HG02938 (cell line): Measurements from ENCODE around the gene PLSCR5.

Experiments used
- ATAC-seq: cut with Tn5 transposase; IDR thresholded peaks from one replicate; pipeline ENCODE4 v1.9.1; 2021; ENCODE audit warnings: mild to moderate bottlenecking, moderate library complexity; ENCODE audit not compliant: unreplicated experiment

Gene PLSCR5

DNA sequence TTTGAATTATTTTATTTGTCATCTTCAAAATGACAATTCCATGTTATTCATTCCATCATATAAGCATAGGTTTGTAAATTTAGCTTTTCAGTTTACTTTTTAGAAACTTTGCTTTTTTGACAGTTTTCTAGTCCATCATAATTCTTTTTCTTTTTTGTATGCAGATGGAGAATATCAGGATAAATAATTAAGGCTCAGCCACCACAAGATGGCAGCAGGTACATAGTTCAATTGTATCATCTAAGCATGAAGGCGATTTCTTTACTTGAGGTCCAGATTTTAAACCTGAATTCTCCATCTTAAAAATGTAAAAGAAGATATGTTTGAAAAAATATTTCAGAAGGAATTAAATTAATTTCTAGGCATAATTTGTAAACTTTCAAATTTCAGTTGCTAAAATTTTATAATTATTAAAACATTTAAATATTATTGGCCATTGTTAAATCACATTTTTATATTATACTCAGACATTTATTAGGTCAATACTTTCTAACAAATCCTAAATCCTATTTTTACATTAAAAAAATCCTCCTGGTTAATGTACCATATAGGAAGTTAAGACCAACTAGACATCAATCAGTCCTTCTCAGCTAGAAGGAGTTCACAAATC is 15.1 kb downstream of the PLSCR5 start:
- ATAC-seq: no peak

DNA sequence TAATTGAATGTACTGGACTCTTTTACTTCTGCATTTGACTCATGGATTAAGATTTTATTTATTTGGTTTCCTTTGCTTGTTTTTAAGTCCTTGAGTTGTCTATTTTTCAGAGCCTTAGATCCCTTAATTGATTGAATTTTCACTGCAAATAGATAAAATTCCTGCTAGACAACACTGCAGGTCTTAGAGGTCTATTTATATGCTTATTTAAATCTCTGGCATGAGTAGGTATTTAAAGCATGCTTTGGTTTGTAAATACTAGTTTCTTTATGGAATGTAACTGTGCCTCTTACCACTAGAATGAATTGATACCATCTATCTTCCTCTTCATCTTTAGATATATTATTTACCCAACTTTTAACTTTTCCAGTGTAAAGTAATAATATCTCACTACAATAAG is 20.0 kb downstream of the PLSCR5 start:
- no peak for ATAC-seq

DNA sequence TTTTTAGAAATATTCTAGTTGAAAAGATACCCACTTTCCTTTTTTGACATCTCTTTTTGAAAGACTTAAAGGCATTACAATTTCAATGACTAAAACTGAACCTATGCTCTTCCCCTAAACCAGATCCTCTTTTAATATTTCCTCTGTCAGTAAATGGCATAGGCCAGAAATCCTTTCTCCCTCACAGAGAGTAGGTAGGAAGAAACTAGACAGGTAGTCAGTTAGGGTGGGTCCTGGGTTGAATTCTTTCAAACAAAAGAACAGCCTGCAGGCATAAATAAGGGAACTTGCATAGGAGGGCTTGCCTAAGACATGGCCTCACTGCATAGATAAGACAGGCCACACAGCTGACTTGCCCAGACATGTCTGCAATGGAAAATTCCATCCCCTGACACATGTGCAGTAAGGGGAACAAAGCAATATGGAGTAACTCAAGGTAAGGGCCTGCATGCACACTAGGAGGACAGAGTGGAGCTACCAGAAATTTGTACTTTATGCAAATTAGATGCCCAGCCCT is 23.1 kb downstream of the PLSCR5 start:
- no peak for ATAC-seq

DNA sequence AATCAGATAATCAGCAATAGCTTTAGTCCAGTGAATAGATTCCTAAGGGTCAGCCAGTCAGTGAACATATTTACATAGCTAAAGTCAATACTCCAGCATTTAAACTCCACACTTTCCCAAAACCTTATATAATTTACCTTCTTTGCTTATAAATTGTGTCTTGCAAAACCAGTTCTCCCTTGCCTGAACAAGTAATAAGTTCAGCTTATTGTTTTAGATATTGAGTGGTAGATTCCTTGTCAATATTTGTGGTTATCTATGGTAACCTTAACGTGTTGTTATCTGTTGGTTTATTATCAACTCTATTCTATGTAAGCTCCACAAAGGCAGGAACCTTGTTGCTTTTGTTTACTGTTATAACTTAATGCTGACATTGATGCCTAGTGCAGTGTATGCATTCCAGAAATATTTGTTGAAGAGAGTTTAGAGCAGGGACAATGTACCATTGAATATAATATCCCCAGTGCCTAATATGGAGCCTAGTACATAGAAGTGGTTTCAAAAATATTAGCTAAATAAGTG is 24.0 kb downstream of the PLSCR5 start:
- no peak for ATAC-seq

DNA sequence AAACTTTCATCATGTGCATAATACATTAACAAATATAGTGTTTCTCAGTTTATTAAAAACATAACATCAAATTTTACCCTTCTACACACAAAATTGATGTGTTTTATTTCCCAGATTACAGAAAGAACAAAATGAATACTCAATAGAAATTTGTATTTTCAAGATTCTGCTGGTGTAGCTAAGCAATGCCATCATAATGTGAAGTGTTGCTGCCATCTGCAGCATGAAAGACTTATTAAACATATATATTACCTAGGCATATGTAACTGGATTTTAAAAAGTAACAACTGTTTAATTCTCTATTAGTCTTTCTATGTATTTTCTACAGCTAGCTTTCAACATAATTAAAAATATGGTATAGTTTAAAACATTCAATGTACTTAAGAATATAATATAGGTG is 27.5 kb downstream of the PLSCR5 start:
- peak; percentile 76 for ATAC-seq

DNA sequence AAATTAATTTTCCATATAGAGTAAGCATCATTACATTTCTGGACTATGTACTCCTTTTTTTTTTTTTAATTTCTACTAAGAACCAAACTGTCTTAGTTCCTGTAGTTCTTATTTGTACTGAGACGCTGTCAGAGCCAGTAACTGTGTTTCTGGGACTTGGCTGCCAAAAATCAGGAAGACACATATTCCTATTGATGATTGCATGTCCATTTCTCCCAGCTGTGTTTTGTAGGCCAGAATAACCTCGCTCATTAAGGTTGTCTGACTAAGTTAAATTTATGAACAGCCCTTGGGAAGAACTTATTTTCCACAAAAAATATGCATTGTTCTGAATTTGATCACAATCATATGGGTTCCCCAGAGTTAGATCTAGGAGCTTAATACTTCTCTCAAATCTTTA is 29.5 kb downstream of the PLSCR5 start:
- ATAC-seq: no peak

DNA sequence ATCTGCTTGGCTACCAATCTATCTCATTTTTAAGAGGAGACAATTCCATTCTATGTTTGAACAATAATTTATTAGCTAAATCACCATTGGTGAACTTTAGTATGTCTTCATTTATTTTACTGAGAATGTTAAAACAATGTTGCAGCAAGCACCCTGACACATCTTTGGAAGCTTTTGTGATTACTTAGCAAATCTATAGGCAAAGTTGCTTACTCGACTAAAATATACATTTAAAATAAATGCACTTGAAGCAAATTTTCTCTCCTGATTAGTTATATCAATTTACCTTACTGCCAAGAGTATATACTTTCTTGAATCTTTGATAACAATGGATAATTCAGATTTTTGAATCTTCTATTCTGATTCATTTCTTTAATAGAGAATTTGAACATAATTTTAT is 31.0 kb downstream of the PLSCR5 start:
- no peak for ATAC-seq

DNA sequence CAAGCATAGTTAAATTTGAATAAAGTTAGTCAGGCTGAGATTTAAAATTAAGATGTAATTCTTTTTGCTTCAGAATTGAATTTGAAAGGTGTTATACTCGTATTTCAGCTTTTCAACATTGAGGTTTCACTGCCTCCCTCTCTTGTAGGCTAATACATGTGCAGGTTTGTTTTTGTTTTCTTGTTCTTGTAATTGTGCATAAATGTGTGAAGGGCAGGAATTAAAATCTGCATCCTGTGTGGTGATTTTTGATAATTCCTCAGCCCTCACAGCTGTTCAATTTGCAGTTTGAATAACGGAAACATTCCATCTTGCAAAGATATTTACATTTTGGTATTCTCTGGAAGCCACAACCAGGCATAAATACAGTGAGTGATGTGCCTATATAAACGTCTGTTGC is 35.8 kb downstream of the PLSCR5 start:
- no peak for ATAC-seq

DNA sequence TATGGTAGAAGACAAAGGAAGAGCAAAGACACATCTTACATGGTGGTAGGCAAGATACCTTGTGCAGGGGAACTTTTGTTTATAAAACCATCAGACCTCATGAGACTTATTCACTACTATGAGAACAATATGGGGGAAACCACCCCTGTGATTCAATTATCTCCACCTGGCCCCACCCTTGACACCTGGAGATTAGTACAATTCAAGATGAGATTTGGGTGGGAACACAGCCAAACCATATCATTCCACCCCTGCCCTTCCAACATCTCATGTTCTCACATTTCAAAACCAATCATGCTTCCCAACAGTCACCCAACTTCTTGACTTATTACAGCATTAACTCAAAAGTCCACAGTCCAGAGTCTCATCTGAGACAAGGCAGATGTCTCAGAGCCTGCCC is 39.0 kb downstream of the PLSCR5 start:
- ATAC-seq: no peak

DNA sequence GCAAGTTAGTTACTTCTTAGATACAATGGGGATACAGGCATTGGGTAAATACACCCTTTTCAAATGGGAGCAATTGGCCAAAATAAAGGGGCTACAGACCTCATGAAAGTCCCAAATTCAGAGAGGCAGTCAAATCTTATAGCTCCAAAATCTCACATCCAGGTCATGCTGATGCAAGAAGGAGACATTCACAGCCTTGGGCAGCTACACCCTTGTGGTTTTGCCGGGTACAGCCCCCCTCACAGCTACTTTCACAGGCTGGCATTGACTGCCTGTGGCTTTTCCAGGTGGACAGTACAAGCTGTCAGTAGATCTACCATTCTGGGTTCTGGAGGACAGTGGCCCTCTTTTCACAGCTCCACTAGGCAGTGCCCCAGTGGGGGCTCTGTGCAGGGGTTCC is 43.3 kb downstream of the PLSCR5 start:
- ATAC-seq: no peak

DNA sequence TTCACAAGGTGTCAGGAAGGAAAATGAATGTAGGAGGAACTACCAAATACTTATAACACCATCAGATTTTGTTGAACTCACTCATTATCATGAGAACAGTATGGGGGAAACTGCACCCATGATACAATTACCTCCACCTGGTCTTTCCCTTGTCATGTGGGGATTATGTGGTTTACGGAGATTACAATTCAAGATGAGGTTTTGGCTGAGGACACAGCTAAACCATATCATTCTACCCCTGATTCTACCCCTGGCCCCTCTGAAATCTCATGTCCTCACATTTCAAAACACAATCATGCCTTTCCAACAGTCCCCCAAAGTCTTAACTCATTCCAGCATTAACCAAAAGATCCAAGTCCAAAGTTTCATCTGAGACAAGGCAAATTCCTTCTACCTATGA is 43.7 kb downstream of the PLSCR5 start:
- no peak for ATAC-seq

DNA sequence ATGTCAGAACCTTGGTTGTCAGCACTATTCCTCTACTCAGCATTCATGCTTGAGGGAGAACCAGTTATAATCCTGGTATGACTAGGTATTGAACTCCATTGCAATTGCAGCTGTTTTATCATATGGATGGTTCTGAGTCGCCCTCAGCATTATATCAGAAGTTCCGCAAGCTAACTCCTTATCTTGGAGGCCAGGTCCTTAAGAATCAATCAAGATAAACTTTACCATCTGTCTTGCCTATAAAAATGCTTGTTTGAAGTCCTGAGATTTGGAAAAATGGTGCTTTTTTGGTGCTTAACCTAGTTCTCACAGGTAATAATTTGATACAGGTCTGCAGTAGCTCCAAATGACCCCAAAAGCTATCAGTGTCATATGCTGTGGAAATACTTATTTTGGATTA is 44.5 kb downstream of the PLSCR5 start:
- ATAC-seq: no peak

DNA sequence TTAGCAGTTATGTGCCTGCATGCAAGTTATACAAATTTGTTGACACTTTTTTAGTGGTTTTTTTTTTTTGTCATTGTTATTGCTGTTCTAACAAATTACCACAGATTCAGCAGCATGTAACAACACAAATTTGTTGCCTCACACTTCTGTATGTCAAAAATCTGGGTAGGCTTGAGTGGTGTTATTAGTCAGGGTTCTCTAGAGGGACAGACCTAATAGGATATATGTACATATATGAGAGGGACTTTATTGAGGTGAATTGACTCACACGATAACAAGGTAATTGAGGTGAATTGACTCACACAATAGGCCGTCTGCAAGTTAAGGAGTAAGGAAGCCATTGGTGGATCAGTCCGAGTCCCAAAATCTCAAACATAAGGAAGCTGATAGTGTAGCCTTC is 45.8 kb downstream of the PLSCR5 start:
- no peak for ATAC-seq

DNA sequence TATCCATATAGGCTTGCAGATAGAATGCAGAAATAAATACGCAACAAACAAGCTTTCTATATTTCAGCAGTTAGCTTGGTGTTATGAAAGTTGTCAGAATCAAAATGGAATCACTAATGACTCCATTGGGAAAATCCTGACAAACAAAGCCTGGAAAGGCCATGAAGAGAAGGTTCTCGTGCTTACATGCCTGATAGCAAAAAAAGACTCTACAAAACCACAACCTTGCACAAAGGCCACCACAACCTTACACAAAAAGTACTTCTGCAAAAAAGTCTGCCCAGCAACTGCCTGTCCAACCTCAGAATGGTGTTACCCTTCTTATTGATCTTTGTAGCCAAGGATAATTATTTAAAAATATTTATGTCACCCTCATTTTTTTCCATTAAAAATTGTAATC is 46.4 kb downstream of the PLSCR5 start:
- no peak for ATAC-seq

DNA sequence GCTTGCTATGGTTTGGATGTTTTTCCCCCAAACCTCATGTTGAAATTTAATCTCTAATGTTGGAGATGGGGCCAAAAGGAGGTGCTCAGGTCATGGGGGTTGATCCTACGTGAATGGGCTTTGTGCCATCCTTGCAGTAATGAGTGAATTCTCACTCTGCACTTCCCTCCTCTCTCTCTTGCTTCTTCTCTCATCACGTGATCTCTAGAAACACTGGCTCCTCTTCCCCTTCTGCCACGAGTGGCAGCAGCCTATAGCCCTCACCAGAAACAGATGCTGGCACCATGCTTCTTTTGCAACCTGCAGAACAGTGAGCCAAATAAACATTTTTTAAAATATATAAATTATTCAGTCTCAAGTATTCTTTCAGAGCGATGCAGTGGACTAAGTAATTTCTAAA is 47.4 kb downstream of the PLSCR5 start:
- ATAC-seq: no peak

DNA sequence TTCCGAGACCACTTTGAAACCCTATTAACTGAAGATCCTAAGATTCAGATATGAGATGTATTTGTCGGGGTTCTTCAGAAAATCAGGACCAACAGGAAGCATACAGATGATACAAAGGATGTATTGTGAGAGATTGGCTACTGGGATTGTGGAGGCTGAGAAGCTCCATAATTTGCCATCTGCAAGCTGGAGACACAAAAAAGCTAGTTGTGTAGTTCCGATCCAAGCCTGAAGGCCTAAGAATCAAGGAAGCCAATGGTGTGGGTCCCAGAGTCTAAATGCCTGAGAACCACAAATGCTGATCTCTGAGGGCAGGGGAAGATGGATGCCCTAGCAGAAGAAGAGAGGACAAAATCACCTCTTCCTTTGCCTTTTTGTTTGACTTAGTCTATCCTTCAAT is 49.8 kb downstream of the PLSCR5 start:
- no peak for ATAC-seq

DNA sequence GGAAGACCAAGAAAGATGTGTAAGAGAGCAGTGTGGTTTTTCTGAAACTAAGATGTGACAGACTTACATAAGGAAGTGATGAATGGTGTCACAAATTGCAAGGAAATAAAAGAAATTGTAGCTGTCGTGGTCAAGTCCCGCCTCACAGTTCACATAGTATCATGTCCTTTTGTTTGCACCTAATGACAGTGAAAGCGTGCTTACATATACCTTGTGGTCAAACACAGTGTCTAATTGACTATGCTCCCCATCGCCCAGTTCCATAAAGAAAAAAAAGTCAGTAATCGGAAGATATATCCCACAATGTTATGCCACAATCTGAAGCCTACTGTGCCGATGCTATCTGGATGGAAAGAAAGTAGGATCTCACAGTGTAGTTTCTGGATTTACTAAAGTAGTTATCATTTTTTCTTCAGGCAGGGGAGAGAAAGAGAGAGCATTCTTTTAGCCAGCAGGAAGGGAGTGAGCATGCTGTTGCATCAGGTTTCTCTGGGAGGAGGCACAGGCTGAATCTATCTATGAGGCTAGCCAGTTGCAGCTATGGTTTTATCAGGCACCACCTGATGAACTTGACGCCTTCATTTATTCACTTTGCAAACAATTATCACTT is 50.9 kb downstream of the PLSCR5 start:
- no peak for ATAC-seq

DNA sequence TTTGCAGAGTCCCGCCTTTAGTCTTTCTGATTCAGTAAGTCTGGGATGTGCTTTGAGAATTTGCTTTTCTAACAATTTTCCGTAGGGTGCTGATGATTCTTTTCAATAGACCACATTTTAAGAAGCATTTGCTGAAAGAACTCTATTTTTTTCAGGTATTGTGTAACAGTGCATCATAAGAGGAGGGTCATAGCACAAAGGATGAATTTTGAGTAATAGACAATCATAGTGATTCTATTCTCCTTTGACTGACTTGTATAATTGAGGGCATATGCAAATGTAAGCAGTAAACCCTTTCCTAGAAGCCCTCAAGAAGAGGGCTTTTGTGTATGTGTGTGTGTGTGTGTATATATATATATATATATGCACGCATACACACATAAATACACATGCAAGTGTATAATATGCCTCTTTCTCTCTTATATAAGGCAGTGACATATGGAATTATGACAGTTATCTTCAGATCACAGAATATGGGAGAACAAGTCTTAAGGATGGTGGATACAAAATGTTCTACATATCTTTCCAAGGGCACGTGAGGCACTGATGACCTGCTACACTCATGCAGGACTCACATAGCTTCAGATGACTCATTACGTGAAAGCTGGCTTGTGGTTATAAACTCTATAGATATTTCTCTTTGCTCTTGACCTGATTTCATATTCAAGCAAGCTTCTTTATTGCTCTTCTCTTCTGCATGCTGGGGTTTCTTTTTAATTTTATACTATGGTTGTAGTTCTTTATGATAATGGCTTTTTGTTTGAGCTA is 54.2 kb downstream of the PLSCR5 start:
- peak; percentile 91 for ATAC-seq

DNA sequence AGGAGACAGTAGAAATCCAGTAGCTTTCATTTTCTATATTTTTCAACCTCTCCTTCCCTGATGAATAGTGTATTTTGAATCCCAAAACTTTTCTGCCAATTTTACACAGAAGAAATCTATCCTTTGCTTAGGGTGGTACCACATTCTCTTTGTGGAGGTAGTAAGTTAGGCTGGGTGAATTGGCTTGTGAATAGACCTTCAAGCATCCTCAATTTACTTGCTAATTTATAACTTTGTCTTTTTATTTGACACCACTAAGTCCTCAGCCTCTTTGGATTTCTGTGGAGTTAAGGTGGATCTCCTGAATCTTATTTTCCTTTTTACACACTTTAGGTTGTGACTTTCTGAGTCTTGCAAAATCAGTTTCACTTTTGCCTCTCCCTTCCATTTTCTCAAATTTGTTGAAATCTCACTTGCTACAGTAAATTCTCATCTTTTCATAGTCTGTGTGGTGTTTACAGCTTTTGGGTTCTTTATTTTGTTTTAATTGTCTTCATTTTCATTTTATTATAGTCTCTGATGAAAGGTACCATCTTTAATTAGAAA is 55.0 kb downstream of the PLSCR5 start:
- ATAC-seq: no peak

DNA sequence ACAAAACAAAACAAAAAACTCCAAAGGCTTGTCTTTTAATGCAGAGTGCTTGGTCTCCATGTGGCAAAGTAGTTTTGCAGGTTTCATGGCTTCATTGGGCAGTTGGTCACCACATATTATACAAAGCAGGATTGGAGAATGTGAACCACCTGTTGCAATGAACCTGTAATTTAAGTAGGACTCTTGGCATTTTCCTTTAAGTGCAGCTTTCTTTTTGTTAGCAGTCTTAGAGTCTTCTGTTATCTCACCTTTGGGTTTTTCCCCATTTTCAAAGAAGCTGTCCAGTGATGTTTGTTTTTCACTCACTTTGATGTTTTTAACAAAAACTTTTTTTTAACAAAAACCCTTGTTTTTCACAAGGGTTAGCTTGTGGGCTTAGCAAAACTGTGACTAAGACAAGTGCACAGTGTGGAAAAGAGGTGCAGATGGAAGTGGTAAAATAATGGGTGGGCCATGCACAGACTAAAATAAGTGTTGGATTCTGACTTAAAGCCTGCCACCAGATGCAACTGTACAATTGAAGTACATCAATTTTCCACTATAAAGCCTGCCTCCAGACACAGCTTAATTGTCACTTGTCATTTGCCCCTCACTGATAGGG is 57.8 kb downstream of the PLSCR5 start:
- no peak for ATAC-seq

DNA sequence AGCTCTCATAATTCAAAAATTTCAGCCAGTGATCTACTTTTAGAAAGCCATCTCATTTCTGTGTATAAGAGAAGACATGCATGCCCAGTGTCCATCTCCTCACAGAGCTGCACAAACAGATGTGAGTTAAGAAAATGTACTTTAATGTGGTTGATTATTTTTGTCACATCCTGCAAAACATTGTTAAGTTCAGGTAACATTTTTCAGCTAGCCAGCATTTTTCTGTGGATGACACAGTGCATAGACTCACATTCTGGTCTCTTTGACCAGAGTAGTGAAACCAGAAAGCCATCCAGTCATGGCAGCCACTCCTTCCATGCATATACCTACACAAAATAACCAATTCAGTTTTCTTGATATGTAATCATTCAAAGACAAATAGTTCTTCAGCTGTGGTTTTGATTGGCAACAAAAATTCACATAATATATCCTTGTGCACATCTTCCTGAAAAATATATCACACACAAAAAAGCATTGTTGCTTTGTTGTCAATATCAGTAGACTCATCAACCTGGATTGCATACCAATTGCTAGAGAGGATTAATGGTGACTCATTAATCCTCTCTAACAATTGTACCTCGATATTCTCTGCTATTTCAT is 58.7 kb downstream of the PLSCR5 start:
- no peak for ATAC-seq
